MM.1S (cell line): Measurements from ENCODE around the gene TDRD6.

Experiments
- DNase-seq: peaks from one replicate; pipeline ENCODE4 v3.0.0-alpha.2; 2015
- H2AFZ ChIP-seq: fragments of 300-600 bp; sonication (generic); 2 replicates; pipeline ENCODE4 v1.6.0; 2016; ENCODE audit warnings: antibody characterized with exemption, low read length
- H3F3A ChIP-seq: fragments of 300-600 bp; sonication (generic); 2 replicates; pipeline ENCODE4 v1.6.1; 2016; ENCODE audit warnings: mild to moderate bottlenecking, antibody characterized with exemption, low read length, moderate library complexity, mixed read lengths; ENCODE audit not compliant: insufficient read depth
- H3K27ac ChIP-seq: fragments of 300-600 bp; sonication (generic); 2 replicates; pipeline ENCODE4 v1.5.1; 2016; ENCODE audit warnings: mild to moderate bottlenecking, low read length
- H3K27me3 ChIP-seq: fragments of 300-600 bp; sonication (generic); replicated peaks from 2 replicates; pipeline ENCODE4 v1.6.0; 2016; ENCODE audit warnings: low read length; ENCODE audit not compliant: insufficient read depth
- H3K36me3 ChIP-seq: fragments of 300-600 bp; sonication (generic); replicated peaks from 2 replicates; pipeline ENCODE4 v1.6.1; 2016; ENCODE audit warnings: mild to moderate bottlenecking, low read length, mixed read lengths; ENCODE audit not compliant: insufficient read depth
- H3K4me1 ChIP-seq: fragments of 300-600 bp; sonication (generic); 2 replicates; pipeline ENCODE4 v1.6.1; 2016; ENCODE audit warnings: low read length, mixed read lengths
- H3K4me2 ChIP-seq: fragments of 300-600 bp; sonication (generic); 2 replicates; pipeline ENCODE4 v1.6.0; 2016; ENCODE audit warnings: low read depth, low read length
- H3K4me3 ChIP-seq: fragments of 300-600 bp; sonication (generic); 2 replicates; pipeline ENCODE4 v1.5.1; 2016; ENCODE audit warnings: low read length, mixed read lengths
- H3K79me2 ChIP-seq: fragments of 300-600 bp; sonication (generic); 2 replicates; pipeline ENCODE4 v1.6.1; 2016; ENCODE audit warnings: mixed run types, low read length, mixed read lengths
- H3K9ac ChIP-seq: fragments of 300-600 bp; sonication (generic); 2 replicates; pipeline ENCODE4 v1.6.1; 2016; ENCODE audit warnings: low read length, mixed read lengths
- H3K9me2 ChIP-seq: fragments of 300-600 bp; sonication (generic); replicated peaks from 2 replicates; pipeline ENCODE4 v1.6.1; 2016; ENCODE audit warnings: mild to moderate bottlenecking, low read length, mixed read lengths; ENCODE audit not compliant: insufficient read depth
- H3K9me3 ChIP-seq: fragments of 300-600 bp; sonication (generic); replicated peaks from 2 replicates; pipeline ENCODE4 v1.6.1; 2016; ENCODE audit warnings: mild to moderate bottlenecking, low read length, mixed read lengths; ENCODE audit not compliant: insufficient read depth
- H4K20me1 ChIP-seq: fragments of 300-600 bp; sonication (generic); 2 replicates; pipeline ENCODE4 v1.6.1; 2016; ENCODE audit warnings: mild to moderate bottlenecking, low read length, moderate library complexity, mixed read lengths; ENCODE audit not compliant: insufficient read depth
- CTCF ChIP-seq: fragments of 300-600 bp; sonication (generic); IDR thresholded peaks from 2 replicates; pipeline ENCODE4 v1.5.1; 2016; ENCODE audit warnings: antibody characterized with exemption, low read length, mixed read lengths
- EZH2 ChIP-seq: fragments of 300-600 bp; sonication (generic); optimal IDR thresholded peaks from 2 replicates; pipeline ENCODE3; 2017; ENCODE audit warnings: low read depth, mild to moderate bottlenecking, antibody characterized with exemption, low read length, mixed read lengths
- EZH2phosphoT487 ChIP-seq: fragments of 300-600 bp; sonication (generic); IDR thresholded peaks from 2 replicates; pipeline ENCODE4 v1.6.1; 2018; ENCODE audit warnings: antibody characterized with exemption, low read length

Gene TDRD6

GRCh38 chr6:46653439-46654195, 34.1 kb upstream of the TDRD6 start:
- no peaks in the 10 kb centered on the region for H3K9me2 ChIP-seq
- no peaks in the 10 kb centered on the region for H3K79me2 ChIP-seq
- no peaks in the 10 kb centered on the region for H4K20me1 ChIP-seq
- no peaks in the 10 kb centered on the region for H3K36me3 ChIP-seq
- no peaks in the 10 kb centered on the region for H3K27me3 ChIP-seq
- no peak for DNase-seq
- no peaks in the 10 kb centered on the region for H3K4me1 ChIP-seq
- H2AFZ ChIP-seq = peak overlapping the region; percentile 78
- H3K9ac ChIP-seq = peak overlapping the region; percentile 19; the same call in 1 of the 2 replicates
- H3K4me2 ChIP-seq = peak overlapping the region; percentile 77
- H3K9me3 ChIP-seq = no peaks in the 10 kb centered on the region
- H3F3A ChIP-seq = no peaks in the 10 kb centered on the region
- peak overlapping the region; percentile 81 for H3K4me3 ChIP-seq
- no peak for TF ChIP-seq CTCF
- H3K27ac ChIP-seq = no peak overlapping the region

GRCh38 chr6:46655803-46656202, 31.9 kb upstream of the TDRD6 start:
- Histone ChIP-seq H3K9me2 (no peaks in the 10 kb centered on the region), H3K4me3 (no peak overlapping the region), H4K20me1 (no peaks in the 10 kb centered on the region), H3K79me2 (no peaks in the 10 kb centered on the region), H3K4me1 (no peaks in the 10 kb centered on the region), H3K27ac (no peak overlapping the region), H3K4me2 (no peak overlapping the region), H3F3A (no peaks in the 10 kb centered on the region), H2AFZ (no peak overlapping the region), H3K27me3 (no peaks in the 10 kb centered on the region), H3K9me3 (no peaks in the 10 kb centered on the region), H3K9ac (no peak overlapping the region), H3K36me3 (no peaks in the 10 kb centered on the region)
- TF ChIP-seq EZH2phosphoT487 (no peak), CTCF (no peak), EZH2 (no peak)
- DNase-seq = no peak

GRCh38 chr6:46657642-46658041, 30.0 kb upstream of the TDRD6 start:
- Histone ChIP-seq H3K9me3 (no peaks in the 10 kb centered on the region), H4K20me1 (no peaks in the 10 kb centered on the region), H3K4me1 (no peaks in the 10 kb centered on the region), H3K4me2 (no peak overlapping the region), H3K36me3 (no peaks in the 10 kb centered on the region), H3K27me3 (no peaks in the 10 kb centered on the region), H3K79me2 (no peaks in the 10 kb centered on the region), H3K27ac (no peak overlapping the region), H3K4me3 (no peak overlapping the region), H3F3A (no peaks in the 10 kb centered on the region), H3K9me2 (no peaks in the 10 kb centered on the region), H2AFZ (no peak overlapping the region), H3K9ac (no peak overlapping the region)
- DNase-seq = no peak
- TF ChIP-seq EZH2phosphoT487 = no peak
- TF ChIP-seq CTCF = no peak
- no peak for TF ChIP-seq EZH2
